ENCODE data around the gene HCN3.

HCN3 gene

DNA sequence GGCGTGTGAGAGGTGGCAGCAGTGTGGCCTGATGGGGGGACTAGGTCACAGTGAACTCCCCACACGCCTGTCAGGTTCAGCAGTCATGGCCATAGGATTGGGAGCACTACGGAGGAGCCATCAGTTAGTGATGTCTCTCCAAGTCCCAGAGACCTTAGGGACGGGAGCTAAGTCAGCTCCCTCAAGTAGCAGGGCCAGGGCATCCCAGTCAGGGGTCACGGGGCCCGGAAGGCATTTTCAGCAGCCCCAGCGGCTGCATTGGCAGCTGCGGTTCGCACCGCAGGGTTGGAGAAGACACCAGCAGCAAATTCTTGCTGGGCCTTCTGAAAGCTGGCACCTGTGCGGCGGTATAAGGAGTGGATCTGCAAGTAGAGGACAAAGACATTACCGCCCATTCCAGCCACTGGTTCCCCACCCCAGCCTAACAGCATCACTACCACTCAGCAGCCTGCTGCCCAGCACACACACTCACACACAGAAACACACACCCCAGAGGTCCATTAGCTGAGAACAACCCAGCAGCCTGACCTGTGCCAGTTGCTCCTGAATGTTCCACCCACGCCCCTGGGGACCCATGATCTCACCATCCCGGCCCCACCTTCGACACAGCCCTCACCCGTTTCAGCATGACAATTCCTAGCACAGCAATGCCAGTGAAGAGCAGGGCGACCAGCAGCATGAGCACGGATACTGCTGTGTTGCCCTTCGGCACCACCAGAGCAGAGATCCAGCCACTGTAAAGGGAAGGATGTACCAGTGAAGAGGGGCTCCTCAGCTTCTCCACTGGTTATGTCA is 21.0 kb upstream of the HCN3 start:
- H3K4me3 Mint-ChIP-seq = peak overlapping the region; percentile 80
- DNase-seq (ENCODE audit: low spot score in 2 of 2) = no peak
- H3K36me3 Mint-ChIP-seq (ENCODE audit: insufficient read depth) = peaks cover 27% of the 10 kb centered on the region
- H3K9me3 Mint-ChIP-seq = no peaks in the 10 kb centered on the region
- H3K27me3 Mint-ChIP-seq = no peaks in the 10 kb centered on the region
- peaks cover 50% of the 10 kb centered on the region for H3K4me1 Mint-ChIP-seq
- no peak for ATAC-seq (replicated peaks; ENCODE audit: extremely low read depth, poor library complexity, severe bottlenecking)
- H3K27ac Mint-ChIP-seq (ENCODE audit: low read depth) = peak overlapping the region; percentile 35

DNA sequence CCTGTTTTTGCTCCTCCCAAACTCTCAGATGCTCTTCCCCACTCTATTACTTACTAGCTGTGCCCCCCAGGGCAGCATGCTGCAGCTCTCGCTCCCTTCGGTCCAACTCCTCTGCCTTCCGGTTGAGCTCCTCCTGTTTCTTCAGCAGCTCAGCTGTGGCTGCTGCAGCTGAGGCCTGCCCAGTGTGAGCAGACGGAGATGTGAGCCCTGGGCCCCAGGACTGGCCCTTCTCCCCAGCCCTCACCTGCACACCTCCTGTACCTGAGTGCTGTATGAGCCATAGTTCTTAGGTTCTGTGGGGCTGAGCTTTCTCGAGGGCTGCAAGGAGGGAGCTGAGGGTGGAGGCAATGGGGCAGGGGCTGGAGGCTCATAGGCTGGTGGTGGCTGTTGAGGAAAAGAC is 17.0 kb upstream of the HCN3 start:
- Mint-ChIP-seq H3K36me3 (ENCODE audit: insufficient read depth) (peaks cover 43% of the 10 kb centered on the region), H3K9me3 (no peaks in the 10 kb centered on the region), H3K4me3 (peak overlapping the region; percentile 93), H3K27ac (ENCODE audit: low read depth) (peak overlapping the region; percentile 16), H3K4me1 (peaks cover 51% of the 10 kb centered on the region), H3K27me3 (no peaks in the 10 kb centered on the region)
- ATAC-seq (replicated peaks; ENCODE audit: extremely low read depth, poor library complexity, severe bottlenecking) = no peak
- no peak for DNase-seq (ENCODE audit: low spot score in 2 of 2)

DNA sequence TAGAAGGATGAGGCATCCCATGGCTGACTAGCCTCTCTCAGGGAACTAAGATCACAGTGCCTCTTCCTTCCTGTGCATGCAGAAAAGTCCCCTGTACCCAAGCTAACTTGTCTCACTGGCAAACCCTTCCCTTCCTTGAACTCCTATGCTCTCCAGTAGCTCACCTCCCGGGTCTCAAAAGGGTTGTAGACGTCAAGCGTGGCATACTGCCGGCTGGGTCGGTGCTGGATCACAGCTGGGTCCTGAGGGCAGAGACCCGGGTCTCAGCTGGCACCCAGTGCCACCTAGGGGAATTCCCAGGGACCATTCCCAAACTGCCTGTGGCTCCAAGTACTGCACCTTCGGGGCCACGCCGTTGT is 15.8 kb upstream of the HCN3 start:
- peaks cover 51% of the 10 kb centered on the region for H3K36me3 Mint-ChIP-seq (ENCODE audit: insufficient read depth)
- ATAC-seq (replicated peaks; ENCODE audit: extremely low read depth, poor library complexity, severe bottlenecking) = peak; percentile 8
- H3K4me3 Mint-ChIP-seq = peak overlapping the region; percentile 93
- no peaks in the 10 kb centered on the region for H3K27me3 Mint-ChIP-seq
- no peak for DNase-seq (ENCODE audit: low spot score in 2 of 2)
- peaks cover 41% of the 10 kb centered on the region for H3K4me1 Mint-ChIP-seq
- H3K9me3 Mint-ChIP-seq = no peaks in the 10 kb centered on the region
- peak overlapping the region; percentile 91 for H3K27ac Mint-ChIP-seq (ENCODE audit: low read depth)

DNA sequence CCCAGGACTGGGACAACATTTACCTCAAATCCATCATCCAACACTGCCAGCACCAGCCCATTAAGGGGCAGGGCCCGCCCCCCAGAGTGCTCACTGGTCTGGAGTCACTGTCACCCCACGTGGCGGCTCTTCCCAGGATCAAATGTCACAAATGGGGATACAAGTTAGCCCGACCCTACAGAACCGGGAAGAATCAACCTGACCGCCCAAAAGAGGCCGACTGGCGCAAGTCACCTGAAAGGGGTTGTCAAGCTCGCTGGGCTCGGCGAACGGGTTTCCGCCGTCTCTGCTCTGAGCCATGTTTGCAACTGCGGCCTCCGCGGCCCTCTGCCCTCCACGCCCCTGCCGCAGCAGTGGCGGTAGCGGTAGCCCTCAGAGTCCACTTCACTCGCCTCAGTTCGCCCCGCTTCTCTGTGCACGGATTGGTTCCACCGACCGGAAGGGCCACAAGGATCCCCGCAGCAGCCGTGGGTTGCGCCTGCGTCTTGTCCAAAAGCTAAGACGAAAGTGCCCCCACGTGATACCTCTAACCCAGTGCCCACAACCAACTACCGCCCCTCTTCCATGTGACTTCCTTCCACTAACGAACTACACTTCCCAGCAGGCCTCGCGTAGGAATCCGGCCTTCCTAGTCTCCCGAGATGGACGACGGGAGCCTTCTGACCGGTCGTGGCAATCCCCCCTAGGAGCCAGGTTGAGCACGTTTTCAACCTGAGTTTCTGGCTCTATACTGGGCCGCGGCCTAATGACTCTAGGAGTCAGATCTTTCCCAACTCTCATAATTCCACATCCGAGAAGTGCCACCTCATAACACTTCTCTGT is 15.2 kb upstream of the HCN3 start, which contains the start of gene SCAMP3:
TSS of gene SCAMP3 (minus strand) at position 509 of the 822 bp plus-strand sequence. CDS start at position 300, 209 bp downstream.
- H3K4me3 Mint-ChIP-seq = peak within 1 kb of the TSS; percentile 93
- H3K36me3 Mint-ChIP-seq (ENCODE audit: insufficient read depth) = peaks cover 57% of the 10 kb centered on the region
- no peaks in the 10 kb centered on the region for H3K27me3 Mint-ChIP-seq
- H3K9me3 Mint-ChIP-seq = no peaks in the 10 kb centered on the region
- ATAC-seq (replicated peaks; ENCODE audit: extremely low read depth, poor library complexity, severe bottlenecking) (peak; percentile 99), DNase-seq (ENCODE audit: low spot score in 2 of 2) (peak; percentile 59 to 70)
- H3K4me1 Mint-ChIP-seq = peaks cover 35% of the 10 kb centered on the region
- peak within 1 kb of the TSS; percentile 91 for H3K27ac Mint-ChIP-seq (ENCODE audit: low read depth)

DNA sequence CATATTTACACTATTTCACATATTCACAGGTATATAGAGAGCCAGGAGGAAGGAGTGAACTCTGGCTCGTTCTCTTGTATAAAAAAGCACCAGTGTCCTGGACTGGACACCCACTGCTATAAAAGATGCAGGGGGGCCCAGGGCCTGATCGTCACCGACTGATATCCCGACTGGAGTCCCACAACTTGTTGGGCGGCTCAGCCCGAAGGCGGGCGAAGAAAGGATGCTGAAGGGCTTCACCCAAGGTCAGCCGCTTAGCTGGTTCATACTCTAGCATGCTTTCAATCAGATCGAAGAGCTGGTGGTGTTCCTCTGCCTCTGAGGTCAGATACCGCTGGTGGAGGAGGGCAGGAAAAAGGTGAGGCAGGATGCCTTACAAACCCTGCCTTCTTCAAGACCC is 14.2 kb upstream of the HCN3 start:
- H3K27me3 Mint-ChIP-seq = no peaks in the 10 kb centered on the region
- no peaks in the 10 kb centered on the region for H3K9me3 Mint-ChIP-seq
- H3K4me3 Mint-ChIP-seq = peak overlapping the region; percentile 93
- DNase-seq (ENCODE audit: low spot score in 2 of 2) (no peak), ATAC-seq (replicated peaks; ENCODE audit: extremely low read depth, poor library complexity, severe bottlenecking) (no peak)
- peaks cover 57% of the 10 kb centered on the region for H3K36me3 Mint-ChIP-seq (ENCODE audit: insufficient read depth)
- peaks cover 29% of the 10 kb centered on the region for H3K4me1 Mint-ChIP-seq
- peak overlapping the region; percentile 91 for H3K27ac Mint-ChIP-seq (ENCODE audit: low read depth)

DNA sequence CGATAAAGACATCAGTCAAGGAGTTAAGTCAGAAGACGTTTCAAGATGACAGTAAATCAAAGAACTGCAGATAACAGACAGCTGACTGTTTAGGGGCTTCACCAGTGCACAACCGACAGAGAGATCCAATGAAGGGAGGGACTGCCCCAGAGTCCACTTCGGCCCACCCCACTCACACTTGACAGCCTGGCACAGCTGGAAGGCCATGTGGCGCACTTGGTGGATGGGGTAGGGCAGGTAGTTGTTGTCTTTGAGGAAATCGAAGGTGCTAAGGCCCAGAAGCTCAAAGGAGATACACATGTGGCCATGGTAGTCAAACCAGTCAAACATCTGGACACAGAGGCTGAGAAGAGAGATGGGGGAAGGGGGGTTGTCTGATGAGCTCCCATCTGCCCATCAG is 10.7 kb upstream of the HCN3 start:
- Mint-ChIP-seq H3K9me3 (no peaks in the 10 kb centered on the region), H3K4me3 (no peak overlapping the region), H3K27ac (ENCODE audit: low read depth) (no peak overlapping the region), H3K27me3 (no peaks in the 10 kb centered on the region), H3K4me1 (peaks cover 24% of the 10 kb centered on the region), H3K36me3 (ENCODE audit: insufficient read depth) (peaks cover 61% of the 10 kb centered on the region)
- DNase-seq (ENCODE audit: low spot score in 2 of 2) = no peak
- ATAC-seq (replicated peaks; ENCODE audit: extremely low read depth, poor library complexity, severe bottlenecking) = no peak

DNA sequence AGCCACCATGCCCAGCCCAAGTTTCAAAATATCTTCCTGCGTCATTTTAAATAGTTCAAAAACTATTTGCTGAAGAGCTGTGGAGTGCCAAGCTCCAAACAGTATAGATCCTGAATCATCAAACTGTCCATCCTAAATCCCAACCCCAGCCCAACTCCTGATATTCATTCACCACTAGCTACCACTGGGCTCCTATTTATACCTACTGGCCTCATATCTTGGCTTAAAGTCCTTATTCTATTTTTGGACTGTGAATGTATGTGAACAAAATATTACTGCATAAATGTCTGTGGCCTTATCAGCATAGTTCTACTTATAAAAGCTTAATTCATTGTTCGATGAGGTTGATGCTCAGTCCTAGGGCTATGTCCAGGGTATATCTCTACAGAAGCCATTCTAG is 9.9 kb upstream of the HCN3 start:
- Mint-ChIP-seq H3K4me1 (peaks cover 15% of the 10 kb centered on the region), H3K9me3 (no peaks in the 10 kb centered on the region), H3K27me3 (no peaks in the 10 kb centered on the region), H3K27ac (ENCODE audit: low read depth) (no peak overlapping the region), H3K36me3 (ENCODE audit: insufficient read depth) (peaks cover 55% of the 10 kb centered on the region), H3K4me3 (no peak overlapping the region)
- ATAC-seq (replicated peaks; ENCODE audit: extremely low read depth, poor library complexity, severe bottlenecking) = no peak
- DNase-seq (ENCODE audit: low spot score in 2 of 2) = no peak

DNA sequence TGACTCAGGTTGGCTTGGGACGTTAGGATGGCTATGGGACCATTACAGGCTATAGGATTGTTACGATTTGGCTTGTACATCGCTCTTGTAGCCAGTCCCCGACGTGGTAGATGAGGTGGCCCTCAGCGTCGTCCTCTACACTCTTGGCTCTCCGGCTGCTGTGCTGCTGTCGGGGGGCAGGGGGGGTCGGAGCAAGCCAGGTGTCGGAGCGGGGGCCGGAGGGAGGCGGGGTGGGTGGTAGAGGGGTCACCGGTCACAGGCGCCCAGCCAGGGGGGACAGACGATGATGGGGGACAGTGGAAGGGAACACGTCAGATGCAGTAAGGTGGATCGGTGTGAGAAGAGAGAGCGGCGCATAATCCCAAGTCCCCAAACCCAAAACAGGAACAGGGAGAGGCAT is 8.6 kb upstream of the HCN3 start:
- H3K27me3 Mint-ChIP-seq = no peaks in the 10 kb centered on the region
- H3K36me3 Mint-ChIP-seq (ENCODE audit: insufficient read depth) = peaks cover 56% of the 10 kb centered on the region
- H3K4me1 Mint-ChIP-seq = peaks cover 21% of the 10 kb centered on the region
- no peak overlapping the region for H3K27ac Mint-ChIP-seq (ENCODE audit: low read depth)
- DNase-seq (ENCODE audit: low spot score in 2 of 2) (no peak), ATAC-seq (replicated peaks; ENCODE audit: extremely low read depth, poor library complexity, severe bottlenecking) (no peak)
- H3K4me3 Mint-ChIP-seq = no peak overlapping the region
- no peaks in the 10 kb centered on the region for H3K9me3 Mint-ChIP-seq

DNA sequence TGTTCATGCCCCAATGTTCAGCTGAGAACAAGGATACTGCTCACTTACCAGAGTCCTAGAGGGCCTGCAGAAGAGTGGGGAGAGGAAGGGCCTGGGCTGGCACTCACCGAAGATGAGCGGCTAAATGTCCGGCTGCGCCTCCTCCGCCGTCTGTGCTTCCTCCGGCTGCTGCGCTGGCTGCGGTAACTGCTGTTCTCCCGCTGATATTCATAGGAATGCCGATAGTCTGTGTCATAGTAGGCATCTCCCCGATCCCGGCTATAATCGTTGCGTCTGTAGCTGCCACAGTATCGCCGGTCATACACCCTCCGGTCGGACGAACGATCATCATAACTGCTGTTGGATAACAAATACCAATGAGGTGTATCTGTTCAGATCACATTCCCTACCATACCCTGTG is 7.9 kb upstream of the HCN3 start:
- DNase-seq (ENCODE audit: low spot score in 2 of 2) (no peak), ATAC-seq (replicated peaks; ENCODE audit: extremely low read depth, poor library complexity, severe bottlenecking) (no peak)
- H3K36me3 Mint-ChIP-seq (ENCODE audit: insufficient read depth) = peaks cover 59% of the 10 kb centered on the region
- peaks cover 23% of the 10 kb centered on the region for H3K4me1 Mint-ChIP-seq
- no peak overlapping the region for H3K27ac Mint-ChIP-seq (ENCODE audit: low read depth)
- H3K4me3 Mint-ChIP-seq = no peak overlapping the region
- H3K9me3 Mint-ChIP-seq = no peaks in the 10 kb centered on the region
- H3K27me3 Mint-ChIP-seq = no peaks in the 10 kb centered on the region

DNA sequence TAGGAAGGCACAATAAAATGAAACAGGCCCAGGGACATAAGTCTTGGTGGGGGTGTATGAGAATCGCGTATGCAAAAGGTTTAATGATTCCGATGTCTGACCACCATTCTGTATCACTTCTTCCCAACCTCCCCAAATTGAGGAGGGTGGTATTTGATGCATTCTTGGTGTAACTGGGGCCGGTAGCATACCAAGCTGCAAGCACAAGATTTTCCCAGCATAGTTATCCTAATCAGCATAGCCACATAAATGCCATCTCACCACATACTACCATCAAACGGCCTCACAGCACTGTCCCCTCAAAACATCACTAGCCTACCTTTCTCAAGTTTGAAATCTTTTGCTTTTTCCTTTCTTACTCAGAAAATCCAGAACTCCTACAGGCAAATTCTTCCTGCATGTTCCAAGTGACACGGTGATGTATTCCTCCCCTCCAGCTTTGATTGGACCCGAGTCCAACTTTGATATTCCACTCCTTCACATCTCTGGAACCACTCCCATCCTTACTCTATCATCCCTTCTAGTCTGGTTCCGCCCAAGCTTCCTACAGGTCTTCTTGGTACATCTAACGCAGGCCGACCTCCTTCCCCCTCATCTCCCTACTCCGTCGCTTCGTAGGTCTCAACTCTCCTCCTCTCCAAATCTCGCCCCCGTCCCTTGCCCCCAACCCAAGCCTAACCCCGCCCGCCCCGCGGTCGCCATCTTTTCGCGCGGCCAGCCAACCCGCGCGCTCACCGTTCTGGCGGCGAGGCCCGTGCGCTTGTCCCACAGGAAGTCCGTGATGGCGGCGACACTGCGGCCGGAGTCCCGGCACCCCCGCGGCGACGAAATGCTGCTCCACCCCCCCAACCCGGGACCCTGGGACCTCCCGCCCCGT is 4.6 kb upstream of the HCN3 start:
- Mint-ChIP-seq H3K27ac (ENCODE audit: low read depth) (peak overlapping the region; percentile 17), H3K4me1 (peaks cover 37% of the 10 kb centered on the region), H3K9me3 (no peaks in the 10 kb centered on the region), H3K36me3 (ENCODE audit: insufficient read depth) (peaks cover 40% of the 10 kb centered on the region), H3K27me3 (no peaks in the 10 kb centered on the region), H3K4me3 (peak overlapping the region; percentile 75)
- ATAC-seq (replicated peaks; ENCODE audit: extremely low read depth, poor library complexity, severe bottlenecking) = peak; percentile 22
- DNase-seq (ENCODE audit: low spot score in 2 of 2) = peak in 1 of 2 donors; percentile 15

DNA sequence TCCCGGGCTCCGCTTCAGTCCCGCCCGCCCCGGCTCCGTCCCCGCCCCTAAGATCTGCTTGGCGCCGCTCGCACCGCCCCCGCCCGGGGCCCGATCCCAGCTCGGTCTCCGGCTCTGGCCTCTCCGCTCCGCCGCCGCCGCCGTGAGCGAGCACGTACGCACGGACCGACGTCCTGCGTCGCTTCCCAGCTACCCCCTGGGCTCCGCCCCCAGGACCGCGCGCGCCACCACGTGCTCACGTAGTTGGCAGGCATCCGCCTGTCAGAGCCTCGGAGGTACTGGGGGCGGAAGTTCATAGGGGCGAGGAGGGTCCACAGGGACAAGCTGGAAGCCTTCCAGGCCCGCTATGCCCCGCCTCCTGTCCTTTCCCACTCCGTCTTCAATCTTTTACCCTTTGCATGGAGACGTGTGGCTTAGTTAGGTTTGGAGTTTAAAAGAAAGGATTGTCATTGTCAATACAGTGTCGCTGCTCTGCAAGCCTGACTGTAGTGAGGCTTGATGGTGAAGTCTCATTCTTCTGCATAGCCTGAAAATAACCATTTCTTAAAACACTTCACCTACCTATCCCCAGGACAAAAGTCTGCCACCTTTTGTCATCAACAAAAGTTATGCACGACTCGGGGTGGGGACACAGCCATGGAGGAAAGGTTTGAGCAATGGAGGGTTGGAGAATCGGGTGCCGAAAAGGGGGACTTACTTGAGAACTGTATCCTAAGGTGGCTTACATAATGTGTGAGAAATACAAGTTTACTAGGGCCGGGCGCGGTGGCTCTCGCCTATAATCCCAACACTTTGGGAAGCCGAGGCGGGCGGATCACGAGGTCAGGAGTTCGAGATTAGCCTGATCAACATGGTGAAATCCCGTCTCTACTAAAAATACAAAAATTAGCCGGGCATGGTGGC is 3.7 kb upstream of the HCN3 start, which contains the start of gene CLK2:
TSS of gene CLK2 (minus strand) at position 162 of the 903 bp plus-strand sequence. CDS start 2,527 bp downstream, outside the sequence.
- ATAC-seq (replicated peaks; ENCODE audit: extremely low read depth, poor library complexity, severe bottlenecking) (peak; percentile 90), DNase-seq (ENCODE audit: low spot score in 2 of 2) (peak; percentile 81 to 86)
- H3K27me3 Mint-ChIP-seq = no peaks in the 10 kb centered on the region
- peak within 1 kb of the TSS; percentile 17 for H3K27ac Mint-ChIP-seq (ENCODE audit: low read depth)
- peaks cover 40% of the 10 kb centered on the region for H3K4me1 Mint-ChIP-seq
- H3K36me3 Mint-ChIP-seq (ENCODE audit: insufficient read depth) = peaks cover 33% of the 10 kb centered on the region
- no peaks in the 10 kb centered on the region for H3K9me3 Mint-ChIP-seq
- peak within 1 kb of the TSS; percentile 75 for H3K4me3 Mint-ChIP-seq
